HEK293 (cell line): ENCODE data around the gene CLASP1.

Source experiments
- BCL11B ChIP-seq: fragments of 450-650 bp; formaldehyde crosslinking; IDR thresholded peaks from 2 replicates; pipeline ENCODE4 v1.5.1; 2016; ENCODE audit warnings: low read depth, missing biosample characterization, missing genetic modification characterization
- KLF1 ChIP-seq: fragments of 450-650 bp; formaldehyde crosslinking; IDR thresholded peaks from 2 replicates; pipeline ENCODE4 v1.5.1; 2016; ENCODE audit warnings: missing biosample characterization, missing genetic modification characterization
- KLF10 ChIP-seq: fragments of 450-650 bp; IDR thresholded peaks from 2 replicates; pipeline ENCODE4 v1.5.1; 2018; ENCODE audit warnings: missing biosample characterization, mild to moderate bottlenecking, missing genetic modification characterization
- OSR2 ChIP-seq: fragments of 450-650 bp; formaldehyde crosslinking; IDR thresholded peaks from 2 replicates; pipeline ENCODE4 v1.5.1; 2016; ENCODE audit warnings: missing biosample characterization, missing genetic modification characterization
- PRDM1 ChIP-seq: fragments of 450-650 bp; formaldehyde crosslinking; IDR thresholded peaks from 2 replicates; pipeline ENCODE4; 2016; ENCODE audit warnings: missing biosample characterization, missing genetic modification characterization
- TSHZ1 ChIP-seq: fragments of 450-650 bp; formaldehyde crosslinking; IDR thresholded peaks from 2 replicates; pipeline ENCODE4 v1.5.1; 2016; ENCODE audit warnings: missing biosample characterization, missing genetic modification characterization, borderline replicate concordance
- WT1 ChIP-seq: fragments of 450-650 bp; formaldehyde crosslinking; IDR thresholded peaks from 2 replicates; pipeline ENCODE4 v1.5.1; 2016; ENCODE audit warnings: missing biosample characterization, missing genetic modification characterization
- YY1 ChIP-seq: fragments of 450-650 bp; formaldehyde crosslinking; IDR thresholded peaks from 2 replicates; pipeline ENCODE4 v1.5.1; 2018; ENCODE audit warnings: missing biosample characterization, missing genetic modification characterization
- YY2 ChIP-seq: fragments of 450-650 bp; formaldehyde crosslinking; IDR thresholded peaks from 2 replicates; pipeline ENCODE4 v1.5.1; 2016; ENCODE audit warnings: missing biosample characterization, missing genetic modification characterization
- ZBTB26 ChIP-seq: fragments of 450-650 bp; formaldehyde crosslinking; optimal IDR thresholded peaks from 2 replicates; pipeline ENCODE3; 2016; ENCODE audit warnings: missing biosample characterization, mild to moderate bottlenecking, missing genetic modification characterization
- ZBTB8A ChIP-seq: fragments of 450-650 bp; formaldehyde crosslinking; IDR thresholded peaks from 2 replicates; pipeline ENCODE4 v1.5.1; 2016; ENCODE audit warnings: missing biosample characterization, missing genetic modification characterization
- ZEB2 ChIP-seq: fragments of 450-650 bp; formaldehyde crosslinking; IDR thresholded peaks from 2 replicates; pipeline ENCODE4 v1.5.1; 2016; ENCODE audit warnings: missing biosample characterization, missing genetic modification characterization
- ZNF10 ChIP-seq: fragments of 450-650 bp; formaldehyde crosslinking; IDR thresholded peaks from 2 replicates; pipeline ENCODE4 v1.5.1; 2017; ENCODE audit warnings: missing biosample characterization, missing genetic modification characterization
- ZNF114 ChIP-seq: fragments of 450-650 bp; formaldehyde crosslinking; IDR thresholded peaks from 2 replicates; pipeline ENCODE4 v1.5.0; 2017; ENCODE audit warnings: missing biosample characterization, missing genetic modification characterization
- ZNF132 ChIP-seq: fragments of 450-650 bp; formaldehyde crosslinking; IDR thresholded peaks from 2 replicates; pipeline ENCODE4 v1.5.1; 2017; ENCODE audit warnings: missing biosample characterization, missing genetic modification characterization, borderline replicate concordance
- ZNF18 ChIP-seq: fragments of 450-650 bp; formaldehyde crosslinking; IDR thresholded peaks from 2 replicates; pipeline ENCODE4 v1.5.1; 2016; ENCODE audit warnings: missing biosample characterization, missing genetic modification characterization
- ZNF2 ChIP-seq: fragments of 450-650 bp; formaldehyde crosslinking; IDR thresholded peaks from 2 replicates; pipeline ENCODE4 v1.5.1; 2016; ENCODE audit warnings: missing biosample characterization, missing genetic modification characterization
- ZNF24 ChIP-seq: fragments of 450-650 bp; formaldehyde crosslinking; IDR thresholded peaks from 2 replicates; pipeline ENCODE4 v1.5.1; 2016; ENCODE audit warnings: missing biosample characterization, missing genetic modification characterization
- ZNF311 ChIP-seq: fragments of 450-650 bp; formaldehyde crosslinking; IDR thresholded peaks from 2 replicates; pipeline ENCODE4 v1.5.1; 2017; ENCODE audit warnings: missing biosample characterization, missing genetic modification characterization, borderline replicate concordance
- ZNF324 ChIP-seq: fragments of 450-650 bp; formaldehyde crosslinking; IDR thresholded peaks from 2 replicates; pipeline ENCODE4 v1.5.1; 2016; ENCODE audit warnings: missing biosample characterization, missing genetic modification characterization
- ZNF335 ChIP-seq: fragments of 450-650 bp; formaldehyde crosslinking; conservative IDR thresholded peaks from 2 replicates; pipeline ENCODE4 v1.5.1; 2016; ENCODE audit warnings: missing biosample characterization, missing genetic modification characterization
- ZNF350 ChIP-seq: fragments of 450-650 bp; formaldehyde crosslinking; IDR thresholded peaks from 2 replicates; pipeline ENCODE4 v1.5.0; 2017; ENCODE audit warnings: missing biosample characterization, mild to moderate bottlenecking, missing genetic modification characterization
- ZNF426 ChIP-seq: fragments of 450-650 bp; formaldehyde crosslinking; IDR thresholded peaks from 2 replicates; pipeline ENCODE4 v1.5.1; 2017; ENCODE audit warnings: missing biosample characterization, missing genetic modification characterization, mild to moderate bottlenecking, inconsistent platforms, moderate library complexity
- ZNF449 ChIP-seq: fragments of 450-650 bp; formaldehyde crosslinking; IDR thresholded peaks from 2 replicates; pipeline ENCODE4 v1.5.1; 2017; ENCODE audit warnings: missing biosample characterization, mild to moderate bottlenecking, missing genetic modification characterization, moderate library complexity
- ZNF501 ChIP-seq: fragments of 450-650 bp; formaldehyde crosslinking; IDR thresholded peaks from 2 replicates; pipeline ENCODE4 v1.5.1; 2016; ENCODE audit warnings: missing biosample characterization, missing genetic modification characterization
- ZNF530 ChIP-seq: fragments of 450-650 bp; formaldehyde crosslinking; IDR thresholded peaks from 2 replicates; pipeline ENCODE4 v1.5.1; 2016; ENCODE audit warnings: low read depth, missing biosample characterization, missing genetic modification characterization
- ZNF558 ChIP-seq: fragments of 450-650 bp; formaldehyde crosslinking; IDR thresholded peaks from 2 replicates; pipeline ENCODE4 v1.5.1; 2016; ENCODE audit warnings: missing biosample characterization, missing genetic modification characterization
- ZNF600 ChIP-seq: fragments of 450-650 bp; formaldehyde crosslinking; IDR thresholded peaks from 2 replicates; pipeline ENCODE4 v1.5.1; 2016; ENCODE audit warnings: missing biosample characterization, missing genetic modification characterization
- ZNF645 ChIP-seq: fragments of 450-650 bp; formaldehyde crosslinking; IDR thresholded peaks from 2 replicates; pipeline ENCODE4; 2016; ENCODE audit warnings: missing biosample characterization, missing genetic modification characterization
- ZNF837 ChIP-seq: fragments of 450-650 bp; formaldehyde crosslinking; IDR thresholded peaks from 2 replicates; pipeline ENCODE4 v1.5.1; 2016; ENCODE audit warnings: missing biosample characterization, missing genetic modification characterization
- ZSCAN4 ChIP-seq: fragments of 450-650 bp; formaldehyde crosslinking; IDR thresholded peaks from 2 replicates; pipeline ENCODE4 v1.5.1; 2017; ENCODE audit warnings: missing biosample characterization, missing genetic modification characterization
- ZXDB ChIP-seq: fragments of 450-650 bp; formaldehyde crosslinking; IDR thresholded peaks from 2 replicates; pipeline ENCODE4 v1.5.1; 2016; ENCODE audit warnings: missing biosample characterization, missing genetic modification characterization

CLASP1 gene

GRCh38 chr2:121530212-121530705 is 119.0 kb downstream of the CLASP1 start (continued):
- TF ChIP-seq TSHZ1, result no peak
- TF ChIP-seq KLF10, result no peak
- TF ChIP-seq BCL11B (tag by site-specific recombination), result no peak
- no peak for TF ChIP-seq ZNF501
- TF ChIP-seq ZNF558 (tag by site-specific recombination), result no peak
- TF ChIP-seq PRDM1 (tag by site-specific recombination), result no peak
- TF ChIP-seq ZNF426 (tag by site-specific recombination), result no peak
- TF ChIP-seq ZNF645 (tag by site-specific recombination), result no peak
- peak; percentile 76 for TF ChIP-seq ZNF335
- no peak for TF ChIP-seq ZNF350 (tag by site-specific recombination)
- peak; percentile 75 for TF ChIP-seq WT1 (tag by site-specific recombination)
- no peak for TF ChIP-seq ZBTB8A
- no peak for TF ChIP-seq ZNF449 (tag by site-specific recombination)
- TF ChIP-seq ZNF311 (tag by site-specific recombination), result no peak
- no peak for TF ChIP-seq ZNF18 (tag by site-specific recombination)
- peak; percentile 43; the same call in 1 of the 2 replicates for TF ChIP-seq ZNF600 (tag by site-specific recombination)
- TF ChIP-seq ZNF132, result no peak
- no peak for TF ChIP-seq ZNF837 (tag by site-specific recombination)
- no peak for TF ChIP-seq ZNF530 (tag by site-specific recombination)
- TF ChIP-seq ZNF24 (tag by site-specific recombination), result no peak
- TF ChIP-seq ZBTB26 (tag by site-specific recombination), result peak; percentile 68
- TF ChIP-seq YY2, result no peak
- no peak for TF ChIP-seq ZNF10 (tag by site-specific recombination)
- peak; percentile 9; the same call in 1 of the 2 replicates for TF ChIP-seq KLF1 (tag by site-specific recombination)
- no peak for TF ChIP-seq YY1 (tag by site-specific recombination)
- no peak for TF ChIP-seq ZNF114 (tag by site-specific recombination)
- TF ChIP-seq ZSCAN4 (tag by site-specific recombination), result no peak
- peak; percentile 23; the same call in 1 of the 2 replicates for TF ChIP-seq ZEB2 (tag by site-specific recombination)
- TF ChIP-seq ZNF324 (tag by site-specific recombination), result 0 out of 2 replicates have a peak, but pooled peaks have one; percentile 14
- TF ChIP-seq OSR2 (tag by site-specific recombination), result no peak; the same call in 1 of the 2 replicates
- TF ChIP-seq ZXDB, result peak; percentile 56
- no peak for TF ChIP-seq ZNF2 (tag by site-specific recombination)
